GM18873 (cell line): ENCODE results near the gene SSRP1.
"Not testable (repeated sequence)": the region's sequence is repeated elsewhere in the genome, so short reads cannot be mapped to it uniquely, and the experiment has no call there.

Source experiments
- ATAC-seq: cut with Tn5 transposase; IDR thresholded peaks from one replicate; pipeline ENCODE4 v1.9.1; 2021; ENCODE audit warnings: mild to moderate bottlenecking, moderate library complexity, moderate number of reproducible peaks; ENCODE audit not compliant: unreplicated experiment, low FRiP score

The SSRP1 gene

DNA sequence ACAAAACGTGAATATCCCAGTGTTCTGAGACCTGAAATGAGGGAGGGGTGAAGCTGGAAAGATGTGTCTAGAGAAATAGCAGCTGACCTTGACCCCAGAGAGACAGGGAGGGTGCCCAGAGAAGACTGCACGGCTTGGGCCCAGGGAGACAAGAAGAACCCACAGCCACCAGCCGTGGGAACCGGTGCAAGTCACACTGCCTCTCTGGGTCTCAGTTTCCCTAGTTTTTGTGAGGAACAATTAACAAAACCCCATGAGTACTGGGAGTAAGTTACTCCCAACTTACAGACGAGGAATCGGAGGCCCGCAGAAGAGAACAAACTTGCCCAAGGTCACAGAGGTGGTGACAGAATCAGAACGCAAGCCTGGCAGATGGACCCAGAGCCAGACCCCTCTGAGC is 30.2 kb downstream of the SSRP1 start:
- ATAC-seq: no peak

DNA sequence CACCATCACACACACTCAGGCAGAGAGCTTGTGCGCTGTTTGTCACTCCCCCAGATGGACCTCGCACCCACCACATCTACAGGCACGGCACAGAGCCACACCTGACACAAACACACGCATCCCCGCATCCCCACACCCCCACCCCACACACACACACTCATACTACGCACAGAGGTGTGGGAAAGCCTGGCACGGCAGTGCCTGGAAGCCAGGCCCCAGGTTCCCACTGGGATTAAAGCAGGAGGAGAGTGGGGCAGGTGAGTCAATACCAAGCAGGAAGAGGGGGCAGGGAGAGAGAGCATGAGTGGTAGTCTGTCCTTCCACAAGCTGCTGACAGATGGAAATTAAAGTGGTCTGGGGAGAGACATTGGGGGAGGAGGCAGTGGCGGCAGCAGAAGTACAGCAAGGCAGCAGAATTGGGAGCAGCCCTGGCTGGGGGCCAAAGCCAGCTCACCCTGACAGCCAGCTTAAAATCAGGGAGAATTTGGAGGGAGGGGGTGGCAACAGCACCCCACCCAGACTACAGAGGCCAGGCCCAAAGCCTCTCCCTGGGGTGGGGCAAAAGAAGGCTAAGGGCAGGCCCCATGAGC is 31.6 kb downstream of the SSRP1 start:
- no peak for ATAC-seq

- no peak for ATAC-seq
These were observed 32.3 kb downstream of the SSRP1 start for GRCh38 chr11:57303280-57303989.

- ATAC-seq: no peak
These were observed 33.2 kb downstream of the SSRP1 start for GRCh38 chr11:57302489-57302888.

GRCh38 chr11:57301711-57302423 is 33.8 kb downstream of the SSRP1 start:
- no peak for ATAC-seq

DNA sequence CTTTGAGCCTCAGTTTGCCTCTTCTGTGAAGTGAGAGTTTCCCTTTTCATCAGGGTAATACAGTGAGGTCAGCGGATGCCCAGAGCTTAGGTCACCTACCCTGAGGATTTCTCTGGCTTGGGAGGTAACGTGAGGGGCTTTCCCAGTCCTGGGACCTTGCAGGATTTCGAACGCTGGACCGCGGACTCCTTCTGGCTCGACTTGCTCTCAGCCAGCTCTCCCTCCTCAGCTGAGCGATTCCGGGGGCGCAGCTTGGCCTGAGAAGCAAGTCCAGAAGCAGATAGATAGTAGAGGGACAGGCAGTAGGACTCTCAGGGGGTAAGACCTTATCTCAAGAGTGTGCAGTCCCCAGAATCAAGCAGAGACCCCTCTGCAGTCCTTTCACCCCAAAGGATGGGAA is 34.9 kb downstream of the SSRP1 start:
- ATAC-seq: no peak

- no peak for ATAC-seq
These were observed 36.4 kb downstream of the SSRP1 start for GRCh38 chr11:57299150-57299737.

DNA sequence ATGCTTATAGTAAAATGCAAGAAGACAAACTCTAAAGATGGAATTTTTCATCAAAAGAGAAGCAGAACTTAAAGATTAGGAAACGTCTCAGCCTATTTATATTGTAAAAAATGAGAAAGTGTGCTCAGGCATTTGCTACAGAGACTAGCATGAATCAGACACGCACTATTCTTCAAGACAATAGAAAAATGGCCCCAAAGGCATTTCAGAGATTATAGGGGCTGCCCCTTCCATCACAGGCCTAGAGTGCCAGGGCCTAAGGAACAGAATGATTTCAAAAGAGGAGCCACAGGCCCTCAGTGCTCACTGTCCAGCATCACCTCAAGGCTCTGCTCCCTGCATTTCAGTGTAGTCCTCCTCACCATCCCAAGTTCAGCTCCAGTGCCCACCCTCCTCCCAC is 38.5 kb downstream of the SSRP1 start:
- ATAC-seq: no peak

DNA sequence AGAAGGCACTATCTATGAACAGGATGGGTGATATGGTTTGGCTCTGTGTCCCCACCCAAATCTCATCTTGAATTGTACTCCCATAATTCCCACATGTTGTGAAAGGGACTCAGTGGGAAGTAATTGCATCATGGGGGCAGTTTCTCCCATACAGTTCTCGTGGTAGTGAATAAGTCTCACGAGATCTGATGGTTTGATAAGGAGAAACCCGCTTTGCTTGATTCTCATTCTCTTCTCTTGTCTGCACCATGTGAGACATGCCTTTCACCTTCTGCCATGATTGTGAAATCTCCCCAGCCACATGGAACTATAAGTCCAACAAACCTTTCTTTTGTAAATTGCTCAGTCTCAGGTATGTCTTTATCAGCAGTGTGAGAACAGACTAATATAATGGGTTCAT is 39.5 kb downstream of the SSRP1 start:
- not testable (repeated sequence) for ATAC-seq

DNA sequence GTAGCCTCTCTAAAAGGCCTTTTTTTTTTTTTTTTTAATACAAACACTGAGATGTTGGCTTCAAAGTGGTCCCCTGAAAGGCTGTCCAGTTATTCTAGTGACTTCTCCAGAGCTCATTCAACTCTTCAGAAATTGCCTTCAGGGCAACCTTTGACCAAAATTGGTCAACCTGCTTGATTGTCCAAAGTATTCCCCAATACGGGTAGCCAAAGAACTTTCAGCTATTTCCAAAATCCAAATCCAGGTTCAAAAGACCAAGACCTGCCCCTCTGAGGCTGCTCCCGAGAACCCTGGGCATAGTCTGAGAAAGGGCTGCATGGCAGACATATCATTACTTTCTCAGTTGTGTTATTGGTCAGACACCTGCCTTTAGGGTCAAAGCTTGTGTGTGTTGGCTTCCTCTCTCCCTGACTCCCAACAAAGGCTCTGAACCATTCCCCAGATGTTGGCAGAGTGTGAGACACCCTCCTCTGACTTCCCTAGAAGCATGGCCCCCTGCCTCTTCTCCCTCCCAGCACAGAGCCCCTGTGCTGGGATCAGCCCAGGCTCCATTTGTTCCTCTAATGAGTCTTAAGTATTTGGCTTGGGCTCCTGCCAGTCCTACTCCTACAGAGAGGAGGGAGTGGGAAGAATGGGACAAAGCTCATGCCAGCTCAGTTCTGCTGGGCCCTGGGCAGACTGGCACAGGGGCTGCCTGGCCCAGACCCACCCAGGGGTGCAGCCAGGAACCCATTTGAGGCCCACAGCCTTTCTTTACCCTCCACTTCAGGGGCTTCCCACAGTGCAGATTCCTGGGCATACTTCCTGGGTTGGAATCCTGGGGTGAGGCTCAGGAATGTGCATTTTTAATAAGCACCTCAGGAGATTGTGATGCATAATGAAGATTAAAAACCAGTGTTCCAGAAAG is 41.2 kb downstream of the SSRP1 start:
- ATAC-seq: no peak

GRCh38 chr11:57290288-57290687 is 45.4 kb downstream of the SSRP1 start:
- no peak for ATAC-seq

GRCh38 chr11:57288771-57289579 is 46.7 kb downstream of the SSRP1 start:
- no peak for ATAC-seq

- no peak for ATAC-seq
These were observed 47.8 kb downstream of the SSRP1 start for GRCh38 chr11:57287884-57288283.

DNA sequence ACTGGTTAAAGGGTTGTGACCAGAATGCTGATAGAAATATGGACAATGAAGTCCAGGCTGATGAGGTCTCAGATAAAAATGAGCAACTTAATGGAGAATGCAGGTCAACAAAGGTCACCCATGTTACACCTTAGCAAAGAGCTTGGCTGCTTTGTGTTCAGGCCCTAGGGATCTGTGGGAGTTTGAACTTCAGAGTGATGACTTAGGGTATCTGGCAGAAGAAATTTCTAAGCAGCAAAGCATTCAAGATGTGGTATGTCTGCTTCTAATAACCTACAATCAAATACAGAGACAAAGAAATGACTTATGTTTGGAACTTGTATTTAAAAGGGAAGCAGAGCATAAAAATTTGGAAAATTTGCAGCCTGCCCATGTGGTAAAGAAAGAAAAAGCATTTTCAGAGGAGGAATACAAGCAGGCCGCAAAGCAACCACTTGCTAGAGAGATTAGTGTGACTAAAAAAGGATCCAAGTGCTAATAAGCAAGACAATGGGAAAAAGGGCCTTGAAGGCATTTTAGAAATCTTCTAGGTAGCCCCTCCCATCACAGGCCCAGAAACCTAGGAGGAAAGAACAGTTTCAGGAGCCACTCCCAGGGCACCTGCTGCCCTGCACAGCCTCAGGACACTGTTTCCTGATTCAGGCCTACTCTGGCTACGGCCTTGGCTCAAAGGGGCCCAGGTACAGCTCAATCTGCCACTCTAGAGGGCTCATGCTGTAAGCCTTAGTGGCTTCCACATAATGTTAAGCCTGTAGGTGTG is 52.3 kb downstream of the SSRP1 start:
- ATAC-seq: no peak

DNA sequence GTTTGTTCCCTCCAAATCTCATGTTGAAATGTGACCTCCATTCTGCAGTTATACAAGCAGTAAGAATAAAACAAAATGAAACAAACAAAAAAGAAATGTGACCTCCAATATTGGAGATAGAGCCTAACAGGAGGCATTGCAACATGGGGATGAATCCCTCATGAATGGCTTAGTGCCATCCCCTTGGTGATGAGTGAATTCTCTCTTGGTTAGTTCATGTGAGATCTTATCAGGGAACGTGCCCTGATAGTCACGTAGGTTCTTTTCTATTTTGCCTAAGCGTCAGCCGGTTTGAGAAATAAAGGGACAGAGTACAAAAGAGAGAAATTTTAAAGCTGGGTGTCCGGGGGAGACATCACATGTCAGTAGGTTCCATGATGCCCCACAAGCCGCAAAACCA is 54.1 kb downstream of the SSRP1 start:
- not testable (repeated sequence) for ATAC-seq

- ATAC-seq: no peak
These were observed 56.6 kb downstream of the SSRP1 start for GRCh38 chr11:57279116-57279515.

DNA sequence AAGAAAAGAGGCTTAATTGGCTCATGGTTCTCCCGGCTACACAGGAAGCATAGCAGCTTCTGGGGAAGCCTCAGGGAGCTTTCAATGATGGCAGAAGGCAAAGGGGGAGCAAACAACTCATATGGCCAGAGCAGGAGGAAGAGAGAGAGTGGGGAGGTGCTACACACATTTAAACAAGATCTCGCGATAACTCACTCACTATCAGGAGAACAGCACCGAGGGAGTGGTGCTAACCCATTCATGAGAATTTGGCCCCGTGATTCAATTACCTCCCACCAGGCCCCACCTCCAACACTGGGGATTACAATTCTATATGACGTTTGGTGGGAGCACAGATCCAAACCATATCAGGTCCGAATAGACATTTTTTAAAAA is 57.0 kb downstream of the SSRP1 start:
- ATAC-seq: no peak

DNA sequence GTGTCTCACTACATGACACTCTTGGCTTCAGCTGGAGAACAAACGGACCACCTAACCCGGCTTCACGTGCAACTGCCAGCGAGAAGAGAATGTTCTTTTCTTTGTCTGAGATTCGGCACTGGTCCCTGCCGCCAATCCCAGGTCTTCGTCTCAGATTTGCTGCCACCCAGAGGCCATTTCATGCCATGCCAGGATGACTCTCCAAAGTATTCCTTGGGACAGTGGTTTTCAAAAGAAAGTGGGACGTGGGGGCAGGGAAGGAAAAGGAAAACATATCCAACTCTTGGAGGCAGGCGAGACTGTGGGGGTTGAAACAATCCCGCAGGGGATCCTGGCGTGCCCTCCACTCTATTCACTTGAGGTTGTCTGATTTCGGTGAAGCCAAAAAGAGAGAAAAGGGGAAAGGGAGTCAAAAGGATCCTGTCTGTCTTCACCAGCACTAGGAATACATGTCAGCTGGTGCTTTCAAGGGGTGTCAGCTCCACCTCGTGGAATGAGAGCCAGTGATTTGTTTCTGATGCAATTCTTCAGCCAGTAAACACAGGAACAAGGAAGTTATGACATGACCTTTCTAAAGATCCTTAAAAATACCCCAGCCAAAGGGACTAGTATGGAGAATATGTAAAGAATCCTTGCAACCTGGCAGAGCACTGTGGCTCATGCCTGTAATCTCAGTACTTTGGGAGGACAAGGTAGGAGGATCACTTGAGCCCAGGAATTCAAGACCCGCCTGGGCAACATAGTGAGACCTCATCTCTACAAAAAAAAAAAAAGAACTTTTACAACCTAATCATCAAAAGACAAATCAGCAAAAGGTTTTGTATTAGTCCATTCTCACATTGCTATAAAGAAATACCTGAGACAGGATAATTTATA is 57.6 kb downstream of the SSRP1 start:
- ATAC-seq: no peak
